Lower leg skin (tissue), 3 donors: Measurements from ENCODE around the gene SDCBP2.

ENCODE experiments used
- POLR2A ChIP-seq, 2 donors: fragments of 450-650 bp; IDR thresholded peaks; one replicate each; pipeline ENCODE4 v1.6.1; 2016 to 2017; ENCODE audit warnings: antibody characterized with exemption in 2 of 2, mild to moderate bottlenecking in 1 of 2, moderate library complexity in 1 of 2
- TF ChIP-seq, protein P1 (sequence below), 3 donors: fragments of 450-650 bp; IDR thresholded peaks; one replicate each; pipeline ENCODE4 v1.5.1; 2016; ENCODE audit warnings: antibody characterized with exemption in 3 of 3, mild to moderate bottlenecking in 3 of 3, moderate library complexity in 2 of 3

DNA sequence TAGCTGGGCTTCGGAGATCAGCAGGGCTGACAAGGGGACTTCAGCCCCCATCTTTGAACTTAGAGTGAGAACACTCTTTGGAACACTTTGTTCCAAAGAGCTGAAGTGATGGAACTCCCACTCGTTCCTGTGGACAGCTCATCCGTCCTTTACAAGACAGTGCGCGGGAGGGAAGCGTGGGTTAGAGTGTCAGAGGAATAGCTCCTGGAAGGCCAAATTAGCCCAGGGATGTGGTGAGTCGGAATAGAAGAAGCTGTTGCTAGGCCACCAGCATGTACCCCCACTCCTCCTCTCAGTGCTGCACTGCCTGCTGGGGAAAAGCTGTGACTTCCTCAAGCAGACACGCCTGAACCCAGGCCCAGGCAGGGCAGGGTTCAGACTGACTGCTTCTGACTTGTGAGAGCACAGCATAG is 1.7 kb downstream of the SDCBP2 start:
- TF ChIP-seq, protein P1, sequence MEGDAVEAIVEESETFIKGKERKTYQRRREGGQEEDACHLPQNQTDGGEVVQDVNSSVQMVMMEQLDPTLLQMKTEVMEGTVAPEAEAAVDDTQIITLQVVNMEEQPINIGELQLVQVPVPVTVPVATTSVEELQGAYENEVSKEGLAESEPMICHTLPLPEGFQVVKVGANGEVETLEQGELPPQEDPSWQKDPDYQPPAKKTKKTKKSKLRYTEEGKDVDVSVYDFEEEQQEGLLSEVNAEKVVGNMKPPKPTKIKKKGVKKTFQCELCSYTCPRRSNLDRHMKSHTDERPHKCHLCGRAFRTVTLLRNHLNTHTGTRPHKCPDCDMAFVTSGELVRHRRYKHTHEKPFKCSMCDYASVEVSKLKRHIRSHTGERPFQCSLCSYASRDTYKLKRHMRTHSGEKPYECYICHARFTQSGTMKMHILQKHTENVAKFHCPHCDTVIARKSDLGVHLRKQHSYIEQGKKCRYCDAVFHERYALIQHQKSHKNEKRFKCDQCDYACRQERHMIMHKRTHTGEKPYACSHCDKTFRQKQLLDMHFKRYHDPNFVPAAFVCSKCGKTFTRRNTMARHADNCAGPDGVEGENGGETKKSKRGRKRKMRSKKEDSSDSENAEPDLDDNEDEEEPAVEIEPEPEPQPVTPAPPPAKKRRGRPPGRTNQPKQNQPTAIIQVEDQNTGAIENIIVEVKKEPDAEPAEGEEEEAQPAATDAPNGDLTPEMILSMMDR (IDR thresholded peaks at IDR 0.05): no peak
- TF ChIP-seq POLR2A (IDR thresholded peaks at IDR 0.05): no peak
